ENCODE measurements around the gene ATP9B.
"Not testable (repeated sequence)": the region's sequence is repeated elsewhere in the genome, so short reads cannot be mapped to it uniquely, and the experiment has no call there.

ATP9B gene

GRCh38 chr18:79366177-79367094, 297.2 kb downstream of the ATP9B start:
- DNase-seq = no peak

GRCh38 chr18:79367480-79367879, 298.3 kb downstream of the ATP9B start:
- no peak for DNase-seq

- DNase-seq = no peak
Observed at GRCh38 chr18:79367989-79368388, 298.8 kb downstream of the ATP9B start.

GRCh38 chr18:79368681-79369080, 299.5 kb downstream of the ATP9B start:
- peak in 2 of 4 experiments; percentile 9 to 16 for DNase-seq

- no peak for DNase-seq
Observed at GRCh38 chr18:79371561-79372121, 302.4 kb downstream of the ATP9B start.

GRCh38 chr18:79372461-79372860, 303.3 kb downstream of the ATP9B start:
- DNase-seq = no peak

- DNase-seq = no peak
Observed at GRCh38 chr18:79372991-79373390, 303.8 kb downstream of the ATP9B start.

- no peak for DNase-seq
Observed at GRCh38 chr18:79373736-79374135, 304.5 kb downstream of the ATP9B start.

GRCh38 chr18:79374408-79375171, 305.4 kb downstream of the ATP9B start:
- no peak for DNase-seq

- no peak for DNase-seq
Observed at GRCh38 chr18:79375441-79376154, 306.4 kb downstream of the ATP9B start.

- not testable (repeated sequence) for DNase-seq
Observed at GRCh38 chr18:79376661-79377060, 307.5 kb downstream of the ATP9B start.

- no peak for DNase-seq
Observed at GRCh38 chr18:79377187-79377891, 308.1 kb downstream of the ATP9B start.

GRCh38 chr18:79378536-79379250, 309.5 kb downstream of the ATP9B start:
- DNase-seq = peak; percentile 79 to 89 (median 86)

- DNase-seq = no peak
Observed at GRCh38 chr18:79379251-79379905, 310.2 kb downstream of the ATP9B start.

GRCh38 chr18:79379931-79380815, 311.0 kb downstream of the ATP9B start:
- no peak for DNase-seq

- DNase-seq = peak; percentile 63 to 82 (median 78)
Observed at GRCh38 chr18:79380816-79381806, 311.9 kb downstream of the ATP9B start.

GRCh38 chr18:79381811-79382311, 312.7 kb downstream of the ATP9B start:
- no peak for DNase-seq

All from suppressor macrophage (primary cell).